NCI-H1417 treated with DMSO at 0.1 percent for 48 hours (cell line): ENCODE data around the gene COMMD7.
"Not testable (repeated sequence)": the region's sequence is repeated elsewhere in the genome, so short reads cannot be mapped to it uniquely, and the experiment has no call there.

ENCODE experiments used
- DNase-seq: peaks from one replicate; lab custom pipeline; 2025; lab: John Stamatoyannopoulos, UW

The COMMD7 gene

GRCh38 chr20:32728435-32728834 is 14.8 kb downstream of the COMMD7 start:
- DNase-seq, result not testable (repeated sequence)

- no peak for DNase-seq
These were observed 15.6 kb downstream of the COMMD7 start for GRCh38 chr20:32727683-32728082.

DNA sequence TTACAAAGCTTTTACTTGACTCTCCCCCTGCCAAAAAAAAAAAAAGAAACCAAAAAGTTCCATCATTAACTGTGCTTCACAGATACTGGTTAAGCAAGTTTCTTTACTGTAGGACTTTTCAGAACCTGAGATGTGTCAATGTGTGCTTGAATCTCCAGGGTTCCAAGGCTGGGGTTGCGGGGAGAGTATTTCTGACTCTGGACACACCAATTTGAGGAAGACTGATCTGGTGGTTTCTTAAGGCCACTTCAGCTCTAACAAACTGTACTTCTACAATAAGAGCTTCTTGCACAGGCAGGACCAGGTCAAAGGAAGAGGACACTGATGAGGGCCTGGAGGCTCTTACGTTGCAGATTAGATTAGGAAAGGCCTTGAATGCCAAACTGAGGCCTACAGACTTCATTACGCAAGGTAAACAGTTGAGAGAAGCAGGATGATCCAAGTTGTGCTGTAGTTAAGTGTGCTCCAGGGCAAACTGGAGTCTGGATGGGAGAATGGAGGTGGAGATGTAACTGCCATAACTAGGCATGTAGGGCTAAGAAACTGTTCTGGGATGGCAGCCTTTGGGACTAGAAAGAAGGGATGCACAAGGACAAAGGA is 24.4 kb downstream of the COMMD7 start:
- no peak for DNase-seq

DNA sequence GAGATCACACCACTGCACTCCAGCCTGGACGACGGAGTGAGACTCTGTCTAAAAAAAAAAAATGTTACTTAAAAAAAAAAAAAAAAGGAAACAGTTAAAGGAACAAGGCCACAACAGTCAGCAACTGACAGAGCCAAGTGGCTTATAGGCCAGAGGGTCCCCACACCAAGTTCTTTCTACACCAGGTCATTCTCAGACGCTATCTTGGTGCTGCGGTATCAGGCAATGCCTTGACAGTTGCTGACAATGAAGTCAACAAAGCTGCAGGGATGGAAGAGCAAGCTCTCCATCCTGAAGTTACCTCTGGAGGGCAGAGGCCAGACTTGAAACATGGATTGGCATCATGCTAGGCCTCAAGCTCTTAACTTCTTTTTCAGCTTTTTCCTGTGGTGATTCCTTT is 31.9 kb downstream of the COMMD7 start:
- no peak for DNase-seq

DNA sequence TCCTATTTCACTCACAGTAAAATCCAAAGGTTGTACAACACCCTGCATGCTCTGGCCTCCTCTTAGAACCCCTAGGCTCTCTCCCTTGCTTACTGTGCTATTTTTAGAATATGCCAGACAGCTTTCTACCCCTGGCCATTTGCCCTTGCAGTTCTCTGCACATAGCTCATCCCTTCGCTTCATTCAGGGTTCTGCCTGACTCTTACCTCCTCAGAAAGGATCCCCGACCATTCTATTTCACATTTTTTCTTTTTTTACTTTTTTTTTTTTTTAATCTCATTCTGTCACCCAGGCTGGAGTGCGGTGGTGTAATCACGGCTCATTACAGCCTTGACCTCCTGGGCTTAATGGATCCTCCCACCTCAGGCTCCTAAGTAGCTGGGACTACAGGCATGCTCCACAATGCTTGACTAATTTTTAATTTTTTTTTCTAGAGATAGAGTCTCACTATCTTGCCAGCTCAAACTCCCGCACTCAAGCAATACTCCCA is 33.6 kb downstream of the COMMD7 start:
- DNase-seq, result no peak

GRCh38 chr20:32709029-32709631 is 34.1 kb downstream of the COMMD7 start:
- not testable (repeated sequence) for DNase-seq

GRCh38 chr20:32707691-32708581 is 35.3 kb downstream of the COMMD7 start:
- no peak for DNase-seq

GRCh38 chr20:32706486-32706885 is 36.8 kb downstream of the COMMD7 start:
- no peak for DNase-seq

DNA sequence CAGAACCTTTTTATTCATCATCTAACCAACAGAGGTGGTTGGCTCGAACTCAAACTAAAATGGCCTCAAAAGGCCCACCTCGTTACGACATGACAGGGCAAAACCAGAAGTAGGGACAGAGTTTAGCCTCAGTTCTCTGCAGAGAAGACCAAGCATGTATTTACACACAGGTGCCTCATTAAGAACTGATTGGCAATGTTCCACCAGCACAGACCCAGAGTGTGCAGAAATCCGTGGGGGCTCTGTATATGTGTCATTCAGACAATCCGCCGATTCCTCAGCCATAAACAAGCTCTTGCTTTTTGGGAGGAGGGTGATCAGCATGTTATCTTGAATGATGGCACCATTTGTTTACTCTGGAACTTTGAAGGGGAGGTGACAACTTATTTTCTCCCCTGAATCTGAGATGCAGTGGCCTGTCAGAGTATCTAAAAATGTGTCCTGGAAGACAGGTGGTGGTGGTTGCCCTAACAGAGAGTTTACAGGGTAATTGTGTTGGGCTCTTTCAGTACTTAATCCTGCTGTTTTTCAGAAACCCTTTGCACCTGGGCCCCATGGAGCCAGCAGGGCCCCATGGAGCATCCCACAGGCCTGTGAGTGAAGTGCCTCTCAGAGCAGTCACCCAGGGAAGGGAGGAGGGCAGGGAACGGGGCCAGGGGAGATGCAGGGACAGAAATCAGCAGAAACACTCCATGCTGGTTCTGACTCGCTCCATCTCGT is 40.4 kb downstream of the COMMD7 start:
- DNase-seq, result peak; percentile 15

- DNase-seq, result no peak
These were observed 45.7 kb downstream of the COMMD7 start for GRCh38 chr20:32697608-32698007.

DNA sequence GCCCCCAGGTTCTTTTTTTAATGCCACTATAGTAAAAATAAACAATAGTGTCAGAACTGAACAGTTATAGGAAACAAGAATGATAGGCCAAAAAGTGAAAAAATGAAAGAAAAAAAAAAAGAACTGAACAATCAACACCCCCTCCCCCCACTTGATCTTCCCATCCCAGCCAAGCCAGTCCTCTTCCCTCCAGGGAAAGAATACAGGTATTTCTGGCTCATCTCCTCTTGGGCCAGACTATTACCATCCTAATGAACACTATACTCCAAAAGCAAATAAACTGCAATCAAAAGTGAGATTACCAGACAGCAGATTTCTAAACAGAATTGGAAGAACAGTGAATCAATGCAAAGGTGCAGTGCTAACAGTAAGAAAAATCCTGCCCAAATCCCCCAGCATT is 48.2 kb downstream of the COMMD7 start:
- DNase-seq, result no peak

- not testable (repeated sequence) for DNase-seq
These were observed 54.3 kb downstream of the COMMD7 start for GRCh38 chr20:32688966-32689365.

- DNase-seq, result no peak
These were observed 56.1 kb downstream of the COMMD7 start for GRCh38 chr20:32687180-32687532.

DNA sequence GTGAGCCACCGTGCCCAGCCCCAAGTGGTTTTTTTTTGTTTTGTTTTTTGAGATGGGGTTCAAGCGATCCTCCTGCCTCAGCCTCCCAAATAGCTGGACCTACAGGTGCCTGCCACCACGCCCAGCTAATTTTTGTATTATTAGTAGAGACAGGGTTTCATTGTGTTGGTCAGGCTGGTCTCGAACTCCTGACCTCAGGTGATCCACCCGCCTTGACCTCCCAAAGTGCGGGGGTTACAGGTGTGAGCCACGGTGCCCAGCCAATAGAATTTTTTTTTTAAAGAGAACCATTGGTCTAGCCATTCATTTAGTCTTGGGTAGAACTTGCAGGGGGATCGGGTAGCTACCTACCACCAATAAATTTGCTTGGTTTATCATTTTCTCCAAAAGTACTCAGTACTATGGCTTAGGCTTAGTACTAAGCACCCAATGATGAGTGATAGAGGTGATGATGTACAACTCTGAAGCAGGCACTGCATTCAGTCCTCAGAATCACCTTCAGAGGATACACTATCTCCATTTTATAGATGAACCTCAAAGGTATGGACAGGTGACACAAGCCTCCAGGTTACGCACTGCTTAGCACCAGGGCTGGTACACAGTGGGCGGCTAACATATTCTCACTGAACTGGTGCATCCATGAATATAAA is 56.6 kb downstream of the COMMD7 start:
- no peak for DNase-seq

- no peak for DNase-seq
These were observed 57.4 kb downstream of the COMMD7 start for GRCh38 chr20:32685541-32686529.

GRCh38 chr20:32682508-32682987 is 60.7 kb downstream of the COMMD7 start:
- no peak for DNase-seq

GRCh38 chr20:32681175-32682084 is 61.8 kb downstream of the COMMD7 start:
- DNase-seq, result peak; percentile 12

GRCh38 chr20:32680544-32681174 is 62.6 kb downstream of the COMMD7 start:
- DNase-seq, result no peak

DNA sequence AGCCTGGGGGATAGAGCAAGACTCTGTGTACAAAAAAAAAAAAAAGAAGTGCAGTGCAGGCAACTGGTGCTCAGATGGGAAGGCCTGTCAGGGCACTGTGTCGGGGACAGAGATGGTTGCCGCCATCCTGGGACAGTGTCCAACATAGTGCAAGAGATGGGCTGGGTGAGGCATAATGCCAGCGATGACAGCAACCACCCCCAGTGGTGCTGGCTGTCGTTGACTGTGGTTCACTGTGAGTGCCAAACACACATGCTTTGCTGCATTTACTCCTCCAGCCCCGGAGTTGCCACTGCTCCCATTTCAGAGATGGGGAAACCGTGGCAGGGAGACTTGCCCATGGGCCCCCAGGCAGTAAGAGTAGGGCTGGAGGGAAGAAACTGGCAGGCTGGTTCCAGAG is 64.3 kb downstream of the COMMD7 start:
- no peak for DNase-seq
